GM18505 (cell line): ENCODE results near the gene SAG.
"Not testable (repeated sequence)": the region's sequence is repeated elsewhere in the genome, so short reads cannot be mapped to it uniquely, and the experiment has no call there.

Experiments used
- ATAC-seq: cut with Tn5 transposase; IDR thresholded peaks from one replicate; pipeline ENCODE4 v1.9.1; 2021; ENCODE audit not compliant: unreplicated experiment
- POLR2A ChIP-seq: IDR thresholded peaks from 4 replicates; pipeline ENCODE4 v1.6.1; 2011; ENCODE audit warnings: borderline replicate concordance; ENCODE audit not compliant: insufficient read depth, insufficient read length; ENCODE audit errors: extremely low read depth

The SAG gene

GRCh38 chr2:233373316-233373715 is 65.7 kb downstream of the SAG start:
- no peak for TF ChIP-seq POLR2A
- no peak for ATAC-seq

GRCh38 chr2:233374776-233375175 is 67.2 kb downstream of the SAG start:
- not testable (repeated sequence) for ATAC-seq

DNA sequence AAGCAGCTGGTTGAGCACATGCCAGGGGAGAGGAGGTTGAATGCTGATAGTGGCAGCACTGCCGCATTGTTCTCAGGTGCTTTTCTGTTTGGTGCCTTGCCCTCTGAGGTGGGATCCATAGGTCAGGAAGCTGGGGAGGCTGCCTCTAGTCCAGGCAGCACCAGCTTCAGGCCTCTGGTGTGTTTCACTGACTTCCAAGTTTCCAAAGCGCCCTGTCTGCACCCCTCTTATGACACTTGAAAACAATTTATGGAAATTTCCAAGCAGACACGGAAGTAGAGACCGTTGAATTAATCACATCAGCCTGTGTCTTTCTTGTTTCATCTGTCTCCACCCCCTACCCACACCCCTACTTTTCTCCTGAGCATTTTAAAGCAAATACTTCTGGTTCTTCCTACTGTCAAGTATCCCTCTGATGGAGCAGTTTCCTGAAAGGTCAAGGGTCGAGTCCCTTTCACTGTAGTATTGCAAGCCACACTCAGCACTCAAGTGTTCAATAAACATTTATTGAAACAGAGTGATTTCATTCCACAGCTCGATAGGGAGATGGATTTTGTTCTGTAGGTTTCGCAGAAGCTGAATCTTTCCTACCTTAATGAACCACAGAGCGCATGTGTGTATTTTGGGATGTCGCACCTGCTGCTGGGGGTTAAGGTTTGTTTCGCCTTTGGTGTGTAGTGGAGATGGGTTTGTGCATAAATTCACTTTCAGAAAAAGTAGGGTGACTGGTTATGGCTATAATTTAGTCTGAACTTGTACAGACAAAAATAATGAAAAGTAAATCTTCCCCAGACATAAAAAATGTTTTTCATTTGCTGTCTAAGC is 68.1 kb downstream of the SAG start:
- TF ChIP-seq POLR2A, result no peak

DNA sequence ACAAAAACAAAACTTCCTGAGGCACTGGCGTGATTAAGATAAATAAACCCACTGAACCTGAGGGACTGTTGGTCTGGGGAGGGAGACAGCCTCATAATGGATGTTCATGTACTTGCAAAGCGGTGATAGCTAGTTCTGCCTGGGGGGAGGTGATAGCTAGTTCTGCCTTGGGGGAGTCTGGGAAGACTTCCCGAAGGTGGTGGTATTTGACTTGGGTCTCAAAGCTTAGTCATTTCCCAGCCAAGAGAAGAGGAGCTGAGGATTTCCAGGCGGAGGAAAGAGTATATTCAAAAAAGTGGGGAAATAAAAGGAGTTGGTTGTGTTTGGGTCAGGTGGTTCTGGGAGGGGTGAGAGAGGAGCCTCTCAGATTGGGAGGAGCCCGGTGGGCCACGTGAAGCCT is 71.4 kb downstream of the SAG start:
- no peak for ATAC-seq
- TF ChIP-seq POLR2A, result no peak

More for the DNA sequence above, 68.1 kb downstream of the SAG start:
- ATAC-seq, result no peak

- no peak for ATAC-seq
- no peak for TF ChIP-seq POLR2A
Observed at GRCh38 chr2:233379441-233379840, 71.8 kb downstream of the SAG start.

DNA sequence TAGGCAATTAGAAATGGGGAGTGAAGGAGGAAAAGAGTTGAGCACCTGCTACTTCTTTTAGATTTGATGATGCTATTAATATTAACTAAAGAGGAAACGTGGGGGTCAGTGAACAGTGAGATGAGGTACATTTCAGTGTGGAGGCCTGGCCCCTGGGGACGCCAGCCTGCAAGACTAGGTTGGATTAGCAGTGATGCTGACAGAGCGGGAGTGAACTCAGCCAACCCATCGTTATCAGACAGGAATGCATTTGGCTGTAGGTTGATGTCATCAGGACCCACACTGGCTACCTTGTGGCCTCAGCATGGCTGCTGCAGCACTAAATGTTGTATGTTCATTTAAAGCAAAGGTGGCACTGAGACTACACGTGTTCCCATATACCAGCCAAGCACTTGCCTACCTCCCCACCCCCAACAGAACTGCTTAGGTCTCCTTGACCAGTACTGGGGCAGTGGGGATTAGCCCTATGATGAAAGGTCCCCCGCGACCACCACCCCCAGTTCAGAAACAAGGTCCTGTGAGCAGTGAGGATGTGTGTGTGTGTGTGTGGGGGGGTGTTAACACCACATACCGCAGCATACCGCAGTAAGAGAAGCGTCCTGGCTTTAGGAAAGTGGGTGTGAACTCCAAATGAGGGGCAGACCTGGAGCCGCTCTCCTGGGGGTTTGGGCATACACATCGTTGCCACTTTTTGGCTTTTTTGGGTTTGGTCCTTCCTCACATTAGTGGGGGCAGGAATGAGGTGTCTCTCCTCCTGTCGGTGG is 72.7 kb downstream of the SAG start:
- TF ChIP-seq POLR2A, result no peak
- ATAC-seq, result no peak

- ATAC-seq, result no peak
- no peak for TF ChIP-seq POLR2A
Observed at GRCh38 chr2:233380995-233381637, 73.5 kb downstream of the SAG start.

DNA sequence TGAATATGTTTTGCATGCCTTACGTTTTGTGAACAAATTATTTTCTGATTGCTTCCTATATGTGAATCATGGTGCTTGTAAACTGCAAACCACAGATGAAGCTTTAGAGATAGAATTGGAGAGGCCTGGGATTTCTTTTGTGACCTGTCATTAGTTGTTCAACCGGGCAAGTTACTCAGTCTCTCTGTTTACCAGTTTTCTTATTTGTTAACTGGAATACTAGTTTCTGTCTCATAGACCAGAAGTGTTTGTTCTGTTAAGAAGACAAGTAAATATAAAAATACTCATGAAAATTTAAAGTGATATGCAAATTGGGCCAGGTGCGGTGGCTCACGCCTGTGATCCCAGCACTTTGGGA is 74.0 kb downstream of the SAG start:
- no peak for TF ChIP-seq POLR2A
- no peak for ATAC-seq

DNA sequence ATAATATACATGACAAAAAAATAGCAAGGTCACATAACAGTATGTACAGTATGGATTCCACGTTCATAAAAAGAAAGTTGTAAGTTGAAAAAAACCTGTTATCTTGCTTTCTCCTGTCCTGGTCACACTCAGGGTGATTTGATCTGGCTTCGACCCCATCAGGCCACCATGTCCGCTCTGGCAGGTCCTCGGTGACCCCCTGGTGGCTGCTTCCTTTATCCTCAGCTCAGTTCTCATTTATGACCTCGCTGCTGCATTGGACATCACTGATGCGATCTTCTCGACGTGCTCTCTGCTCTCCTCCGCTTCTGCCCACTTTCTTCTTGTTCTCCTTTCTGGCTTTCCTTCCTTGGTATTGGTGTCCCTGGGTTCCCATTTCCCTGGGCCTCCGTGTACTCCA is 76.4 kb downstream of the SAG start:
- ATAC-seq, result no peak
- no peak for TF ChIP-seq POLR2A

DNA sequence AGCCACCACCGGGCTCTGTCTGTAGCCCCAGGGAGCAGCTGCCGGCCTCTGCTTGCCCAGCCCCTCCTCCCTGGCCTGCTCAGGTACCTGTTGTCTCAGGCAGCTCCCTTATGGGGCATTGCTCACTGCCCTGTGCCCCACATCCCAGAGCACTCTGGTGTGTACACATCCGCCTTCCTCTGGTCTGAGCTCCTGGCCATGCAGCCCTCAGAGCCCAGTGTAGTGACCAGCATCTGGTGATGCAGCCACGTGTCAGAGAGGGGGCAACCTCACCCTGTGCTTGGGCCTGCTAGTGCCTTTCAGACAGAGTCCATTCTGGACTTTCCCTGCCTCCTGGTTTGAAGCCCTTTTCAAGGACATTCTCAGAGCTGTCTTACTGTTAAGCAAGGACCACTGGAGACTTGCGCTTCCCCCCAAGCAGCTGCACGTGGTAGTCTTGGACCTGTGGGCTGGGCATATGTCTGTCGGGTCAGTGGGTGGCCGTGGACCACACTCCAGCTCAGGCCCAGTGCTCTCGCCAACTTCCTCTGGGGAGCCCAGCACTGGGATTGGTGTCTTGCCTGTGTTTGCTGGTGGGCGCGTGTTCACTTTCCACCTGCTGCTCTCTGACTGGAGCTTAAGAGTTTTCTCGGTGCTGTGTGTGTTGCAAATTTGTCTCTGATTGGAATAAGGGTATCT is 77.3 kb downstream of the SAG start:
- TF ChIP-seq POLR2A, result no peak
- ATAC-seq, result peak; percentile 22

DNA sequence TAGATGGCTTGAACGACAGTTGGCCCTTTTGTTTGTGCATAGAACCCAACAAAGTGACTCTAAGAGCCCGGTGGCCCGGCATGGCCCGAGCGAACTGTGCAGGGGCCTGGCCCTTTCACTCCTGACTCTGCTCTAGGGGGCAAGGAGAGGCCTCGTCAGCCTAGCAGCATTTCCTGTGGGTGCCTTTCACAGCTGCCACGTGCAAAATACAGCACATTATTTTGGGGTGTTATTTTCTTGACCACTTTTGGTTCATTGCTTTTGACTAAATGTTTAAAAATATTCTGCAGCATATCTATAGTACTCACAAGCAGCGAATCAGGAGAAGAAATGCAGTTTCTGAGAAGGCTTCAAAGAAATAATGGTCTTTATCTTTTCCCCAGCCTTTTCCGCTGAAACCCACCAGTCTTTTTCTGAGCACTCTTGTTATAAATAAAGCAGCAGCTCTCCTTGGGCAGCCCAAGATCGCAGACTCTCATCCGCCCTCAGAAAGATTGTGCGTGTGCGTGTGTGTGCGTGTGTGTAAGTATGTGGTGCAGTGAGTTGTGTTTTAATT is 78.0 kb downstream of the SAG start:
- ATAC-seq, result peak; percentile 57
- TF ChIP-seq POLR2A, result peak; percentile 39

GRCh38 chr2:233386382-233387041 is 78.9 kb downstream of the SAG start:
- TF ChIP-seq POLR2A, result peak; percentile 11

GRCh38 chr2:233387225-233387624 is 79.6 kb downstream of the SAG start:
- no peak for ATAC-seq
- TF ChIP-seq POLR2A, result no peak

More at GRCh38 chr2:233386382-233387041, 78.9 kb downstream of the SAG start:
- ATAC-seq, result no peak
